ENCODE data around the gene NPB.

The NPB gene

GRCh38 chr17:81899514-81900166, 2.4 kb upstream of the NPB start:
- no peak for DNase-seq

GRCh38 chr17:81900181-81900820, 1.7 kb upstream of the NPB start:
- no peak for DNase-seq

GRCh38 chr17:81901167-81902022, 643 bp upstream of the NPB start:
- no peak for DNase-seq

- no peak for DNase-seq
Measured at GRCh38 chr17:81902653-81903414, 796 bp downstream of the NPB start.

- no peak for DNase-seq
Measured at GRCh38 chr17:81903415-81903831, 1.4 kb downstream of the NPB start.

GRCh38 chr17:81903896-81904599, 2.0 kb downstream of the NPB start:
- no peak for DNase-seq

GRCh38 chr17:81904600-81905423, 2.8 kb downstream of the NPB start:
- DNase-seq, result no peak

GRCh38 chr17:81905424-81905875, 3.4 kb downstream of the NPB start:
- DNase-seq, result no peak

GRCh38 chr17:81905993-81906392, 4.0 kb downstream of the NPB start:
- no peak for DNase-seq

GRCh38 chr17:81906476-81907218, 4.6 kb downstream of the NPB start:
- DNase-seq, result no peak

GRCh38 chr17:81907219-81908145, 5.4 kb downstream of the NPB start:
- no peak for DNase-seq

GRCh38 chr17:81908793-81909192, 6.8 kb downstream of the NPB start:
- no peak for DNase-seq

GRCh38 chr17:81909231-81909630, 7.2 kb downstream of the NPB start:
- DNase-seq, result no peak

GRCh38 chr17:81909966-81910839, 8.2 kb downstream of the NPB start:
- DNase-seq, result no peak

GRCh38 chr17:81910840-81911276, 8.8 kb downstream of the NPB start:
- DNase-seq, result peak; percentile 70

GRCh38 chr17:81911277-81911961, 9.4 kb downstream of the NPB start, which contains the start of gene PCYT2:
TSS of gene PCYT2 (minus strand) at chr17:81911399. CDS start at chr17:81911355, 44 bp downstream.
- DNase-seq, result peak; percentile 95

GRCh38 chr17:81911969-81912368, 9.9 kb downstream of the NPB start:
- no peak for DNase-seq

Data from activated CD8-positive, alpha-beta memory T cell treated with anti-CD3 and anti-CD28 coated beads, Interleukin-2, amount 50 U/mL, for 48 hours (primary cell).